Tibial nerve (tissue), 4 donors: ENCODE measurements around the gene CALCOCO1.

Experiments
- EP300 ChIP-seq, 2 donors: sonication (generic); formaldehyde crosslinking; IDR thresholded peaks; one replicate each; pipeline ENCODE4 v1.6.1; 2017; ENCODE audit warnings: antibody characterized with exemption in 2 of 2, mild to moderate bottlenecking in 1 of 2
- TF ChIP-seq, protein P1 (sequence below), 5 experiments: fragments of 200-600 bp in 3 of 5; fragments of 450-650 bp in 2 of 5; sonication (generic) in 3 of 5; IDR thresholded peaks; one replicate each; pipeline ENCODE4 v1.5.1; 2016 to 2019; ENCODE audit warnings: antibody characterized with exemption in 5 of 5, mild to moderate bottlenecking in 3 of 5, moderate library complexity in 2 of 5

DNA sequence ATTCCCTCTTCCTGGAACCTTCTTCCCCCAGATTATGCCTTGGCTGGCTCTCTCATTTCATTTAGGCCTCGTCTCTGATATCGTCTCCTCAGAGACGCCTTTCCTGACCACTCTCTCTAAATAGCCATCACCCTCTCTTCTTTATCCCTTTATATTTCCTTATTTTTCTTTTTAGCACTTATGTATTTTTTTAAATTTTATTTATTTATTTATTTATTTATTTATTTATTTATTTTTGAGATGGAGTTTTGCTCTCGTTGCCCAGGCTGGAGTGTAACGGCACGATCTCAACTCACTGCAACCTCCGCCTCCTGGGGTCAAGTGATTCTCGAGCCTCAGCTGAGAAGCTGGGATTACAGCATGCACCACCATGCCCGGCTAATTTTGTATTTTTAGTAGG is 43.3 kb downstream of the CALCOCO1 start:
- TF ChIP-seq EP300 (IDR thresholded peaks at IDR 0.05): no peak
- TF ChIP-seq, protein P1, sequence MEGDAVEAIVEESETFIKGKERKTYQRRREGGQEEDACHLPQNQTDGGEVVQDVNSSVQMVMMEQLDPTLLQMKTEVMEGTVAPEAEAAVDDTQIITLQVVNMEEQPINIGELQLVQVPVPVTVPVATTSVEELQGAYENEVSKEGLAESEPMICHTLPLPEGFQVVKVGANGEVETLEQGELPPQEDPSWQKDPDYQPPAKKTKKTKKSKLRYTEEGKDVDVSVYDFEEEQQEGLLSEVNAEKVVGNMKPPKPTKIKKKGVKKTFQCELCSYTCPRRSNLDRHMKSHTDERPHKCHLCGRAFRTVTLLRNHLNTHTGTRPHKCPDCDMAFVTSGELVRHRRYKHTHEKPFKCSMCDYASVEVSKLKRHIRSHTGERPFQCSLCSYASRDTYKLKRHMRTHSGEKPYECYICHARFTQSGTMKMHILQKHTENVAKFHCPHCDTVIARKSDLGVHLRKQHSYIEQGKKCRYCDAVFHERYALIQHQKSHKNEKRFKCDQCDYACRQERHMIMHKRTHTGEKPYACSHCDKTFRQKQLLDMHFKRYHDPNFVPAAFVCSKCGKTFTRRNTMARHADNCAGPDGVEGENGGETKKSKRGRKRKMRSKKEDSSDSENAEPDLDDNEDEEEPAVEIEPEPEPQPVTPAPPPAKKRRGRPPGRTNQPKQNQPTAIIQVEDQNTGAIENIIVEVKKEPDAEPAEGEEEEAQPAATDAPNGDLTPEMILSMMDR (IDR thresholded peaks at IDR 0.05): no peak
